Stimulated activated naive CD8-positive, alpha-beta T cell treated with anti-CD3 and anti-CD28 coated beads, Interleukin-15, Interleukin-2, amounts not matched to agents 100 U/mL and 50 U/mL, for 24 hours (primary cell): Measurements from ENCODE around the gene PHLPP2.
"Not testable (repeated sequence)": the region's sequence is repeated elsewhere in the genome, so short reads cannot be mapped to it uniquely, and the experiment has no call there.

Experiments used
- ATAC-seq: fragments of 150-1000 bp; cut with Tn5 transposase; one replicate; pipeline ENCODE4 v1.10.0; 2021
- DNase-seq: peaks from one replicate; pipeline ENCODE4 v3.0.0; 2021

The PHLPP2 gene

DNA sequence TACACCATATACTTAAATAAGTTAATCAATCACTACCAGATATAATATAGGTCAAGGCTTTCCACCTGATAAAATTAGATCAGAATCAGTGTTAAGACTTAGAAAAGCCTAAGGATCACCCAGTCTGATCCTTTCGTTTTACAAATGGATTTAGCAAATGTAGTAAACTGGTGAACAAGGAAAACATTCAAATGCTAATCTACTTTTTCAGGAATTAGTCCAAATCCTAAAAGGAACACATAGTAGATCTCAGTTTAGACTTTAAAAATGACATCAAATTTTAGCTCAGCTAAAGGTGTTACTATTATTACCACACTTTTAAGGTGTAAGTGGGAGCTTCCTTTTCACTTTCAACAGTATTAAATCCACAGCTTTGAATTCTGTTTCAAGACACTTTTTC, 12.0 kb downstream of the PHLPP2 start:
- DNase-seq, result no peak
- no peak for ATAC-seq

GRCh38 chr16:71711789-71712188, 12.7 kb downstream of the PHLPP2 start:
- DNase-seq (no peak), ATAC-seq (no peak)

DNA sequence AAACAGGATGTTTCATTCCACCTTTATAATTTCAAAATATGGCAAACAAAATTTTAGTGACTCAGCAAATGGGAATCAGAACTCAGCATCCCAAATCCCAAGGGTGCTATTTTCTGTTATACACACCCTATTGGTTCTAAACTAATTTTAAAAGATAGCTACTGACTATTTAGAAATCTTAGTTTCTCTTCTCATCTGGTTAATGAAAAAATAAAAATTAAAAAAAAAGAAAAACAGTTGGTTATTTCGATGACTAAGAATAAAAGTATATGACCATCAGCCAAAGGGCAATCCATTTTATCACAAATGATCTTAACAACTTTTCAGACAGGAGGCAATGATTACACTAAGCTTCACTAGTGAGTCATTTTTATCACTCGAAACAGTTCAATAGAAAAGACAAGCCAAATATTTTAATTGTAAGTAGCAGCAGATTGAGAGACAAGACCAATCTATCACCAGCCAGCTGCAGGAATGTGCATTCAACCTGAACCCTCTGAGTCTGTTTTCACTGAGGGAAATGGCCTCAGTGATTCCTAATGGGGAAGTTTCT, 15.2 kb downstream of the PHLPP2 start:
- no peak for ATAC-seq
- DNase-seq, result no peak

DNA sequence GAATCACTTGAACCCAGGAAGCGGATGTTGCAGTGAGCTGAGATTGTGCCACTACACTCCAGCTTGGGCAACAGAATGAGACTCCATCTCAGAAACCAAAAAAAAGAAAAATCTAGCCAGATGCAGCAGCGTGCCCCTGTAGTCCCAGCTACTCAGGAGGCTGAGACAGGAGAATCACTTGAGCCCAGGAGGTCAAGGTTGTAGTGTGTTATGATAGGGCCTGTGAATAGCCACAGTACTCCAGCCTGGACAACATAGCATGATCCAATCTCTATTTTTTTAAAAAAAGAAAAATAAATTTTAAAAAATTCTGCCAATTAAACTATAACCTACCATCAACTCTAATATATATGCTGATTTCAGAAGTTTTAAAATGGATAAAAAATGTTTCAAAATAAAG, 15.8 kb downstream of the PHLPP2 start:
- ATAC-seq (no peak), DNase-seq (no peak)

- no peak for DNase-seq
- no peak for ATAC-seq
These were observed 17.3 kb downstream of the PHLPP2 start for GRCh38 chr16:71707199-71707598.

DNA sequence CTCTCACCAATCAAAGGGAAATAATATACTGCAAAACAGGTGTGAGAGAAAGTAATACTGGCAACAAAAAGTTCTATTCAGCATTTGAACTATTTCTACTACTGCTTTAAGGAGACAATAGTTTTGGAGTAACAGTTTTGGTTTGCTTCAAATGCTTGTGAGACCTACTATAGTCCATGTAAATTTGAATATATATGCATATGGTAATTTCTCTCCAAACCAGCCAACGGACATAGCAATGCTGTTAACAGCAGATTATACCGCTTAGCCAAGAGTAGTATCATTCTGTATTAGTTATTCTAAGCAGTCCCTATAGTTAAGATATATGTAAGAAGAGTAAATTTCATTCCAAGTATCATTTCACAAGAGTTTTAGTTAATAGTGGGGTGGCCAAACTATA, 18.5 kb downstream of the PHLPP2 start:
- no peak for ATAC-seq
- DNase-seq, result no peak

GRCh38 chr16:71703333-71703732, 21.2 kb downstream of the PHLPP2 start:
- ATAC-seq (no peak), DNase-seq (no peak)

DNA sequence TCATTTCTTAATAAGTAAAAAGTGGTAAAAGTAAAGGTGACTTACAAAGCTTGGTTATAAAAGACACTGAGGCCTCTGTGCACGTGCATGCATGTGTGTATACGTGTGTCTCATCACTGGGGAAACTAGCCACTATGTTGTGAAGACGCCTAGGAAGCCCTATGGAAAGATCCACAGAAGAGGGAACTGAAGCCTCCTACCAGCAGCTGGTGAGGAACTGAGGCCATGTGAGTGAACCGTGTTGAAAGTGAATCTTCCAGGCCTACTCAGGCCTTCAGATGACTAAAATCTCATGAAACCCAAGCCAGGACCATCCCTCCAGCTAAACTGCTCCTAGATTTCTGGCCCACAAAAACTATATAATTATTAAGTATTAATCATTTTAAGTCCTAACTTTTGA, 23.7 kb downstream of the PHLPP2 start:
- DNase-seq (no peak), ATAC-seq (no peak)

- ATAC-seq, result no peak
- no peak for DNase-seq
These were observed 26.0 kb downstream of the PHLPP2 start for GRCh38 chr16:71698491-71698890.

GRCh38 chr16:71693164-71693563, 31.3 kb downstream of the PHLPP2 start:
- DNase-seq (no peak), ATAC-seq (no peak)

DNA sequence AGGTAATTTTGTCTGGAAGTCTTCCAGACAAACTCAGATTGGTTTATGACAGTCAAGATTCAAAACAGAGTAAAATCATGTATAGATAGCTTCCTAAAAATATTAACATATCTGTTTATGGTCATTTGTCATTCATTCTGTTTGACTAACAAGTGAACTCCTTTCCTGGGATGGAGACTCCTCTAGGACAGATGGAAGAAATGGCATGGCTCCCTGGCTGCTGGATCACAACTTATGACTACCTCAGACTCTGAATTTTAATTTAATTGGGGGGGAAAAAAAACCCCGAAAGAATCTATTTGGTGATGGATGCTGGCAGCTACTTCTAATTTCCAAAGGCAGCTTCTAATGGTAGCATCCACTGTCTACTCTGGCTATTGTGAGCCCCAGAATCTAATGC, 34.6 kb downstream of the PHLPP2 start:
- ATAC-seq, result no peak
- no peak for DNase-seq

DNA sequence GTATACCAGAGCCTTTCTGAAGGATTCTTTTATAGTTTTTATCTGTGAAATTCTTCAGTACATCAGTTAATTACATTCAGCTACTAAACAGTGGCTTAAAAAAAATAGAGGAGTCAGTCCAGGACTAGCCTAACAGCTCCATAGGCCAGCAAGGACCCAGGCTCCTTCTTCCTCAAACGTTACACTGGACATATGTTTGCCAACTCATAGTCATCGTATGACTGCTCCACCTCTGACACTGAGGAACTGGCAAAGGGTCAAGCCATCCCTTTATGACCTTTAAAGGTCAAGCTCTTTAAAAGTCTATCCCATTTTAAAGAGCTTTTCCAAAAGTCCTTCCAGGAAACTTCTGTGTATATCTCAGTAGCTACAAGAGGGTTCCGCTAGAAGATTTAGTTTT, 36.6 kb downstream of the PHLPP2 start:
- DNase-seq (no peak), ATAC-seq (no peak)

- ATAC-seq, DNase-seq: not testable (repeated sequence)
These were observed 40.2 kb downstream of the PHLPP2 start for GRCh38 chr16:71684280-71684679.

GRCh38 chr16:71681360-71681759, 43.1 kb downstream of the PHLPP2 start:
- no peak for DNase-seq
- ATAC-seq, result no peak

DNA sequence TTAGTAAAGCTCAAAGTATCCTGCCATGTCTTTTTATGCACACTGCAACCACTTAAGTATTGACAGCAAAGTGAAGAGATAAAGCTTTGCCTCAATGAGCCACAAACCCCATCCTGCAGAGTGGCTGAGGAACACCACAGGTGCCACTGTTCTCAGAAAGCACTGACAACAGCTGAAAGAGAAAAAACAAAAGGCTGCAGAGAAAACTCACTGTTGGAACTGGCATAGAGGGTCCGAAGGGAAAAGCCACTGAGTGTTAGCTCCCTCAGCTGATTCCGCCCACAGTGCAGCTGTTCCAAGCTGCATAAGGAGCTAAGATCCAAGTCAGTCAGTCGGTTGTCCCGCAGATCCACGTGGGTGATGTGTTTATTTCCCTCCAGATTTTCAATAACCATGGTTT, 48.3 kb downstream of the PHLPP2 start:
- ATAC-seq (no peak), DNase-seq (no peak)

GRCh38 chr16:71675380-71675779, 49.1 kb downstream of the PHLPP2 start:
- DNase-seq (no peak), ATAC-seq (no peak)

GRCh38 chr16:71674229-71674628, 50.3 kb downstream of the PHLPP2 start:
- ATAC-seq (no peak), DNase-seq (no peak)

GRCh38 chr16:71673582-71673973, 50.9 kb downstream of the PHLPP2 start:
- DNase-seq (no peak), ATAC-seq (no peak)

DNA sequence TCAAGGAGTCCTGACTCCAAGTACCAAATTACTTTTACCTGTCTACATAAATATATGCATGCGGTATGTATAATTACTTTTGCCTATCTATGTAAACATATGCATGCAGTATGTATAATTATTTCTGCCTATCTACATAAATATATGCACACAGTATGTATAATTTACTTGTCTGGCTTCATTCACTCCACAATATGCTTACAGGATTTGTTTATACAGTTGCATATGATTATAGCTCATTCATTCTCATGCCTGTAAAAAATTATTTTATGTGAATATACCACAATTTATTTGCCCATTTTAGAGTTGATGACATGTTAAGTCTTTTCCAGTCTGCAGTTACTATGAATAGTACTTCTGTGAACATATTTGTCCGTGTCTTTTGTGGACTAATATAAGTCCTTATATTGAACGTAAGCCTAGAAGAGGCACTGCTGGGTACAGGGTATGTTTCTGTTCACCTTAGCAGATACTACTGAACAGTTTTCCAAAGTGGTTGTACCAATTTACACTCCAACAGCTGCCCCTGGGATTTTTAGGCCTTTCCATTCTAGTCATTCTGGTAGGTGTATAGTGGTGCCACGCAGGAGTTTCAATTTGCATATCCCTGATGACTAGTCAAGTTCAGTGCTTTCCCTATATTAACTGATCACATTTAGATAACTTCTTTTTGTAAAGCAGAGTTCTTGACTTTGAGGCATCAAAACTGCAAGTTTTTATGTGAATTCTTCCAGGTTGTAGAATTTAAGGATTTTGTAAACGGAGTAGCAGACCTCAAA, 51.5 kb downstream of the PHLPP2 start:
- ATAC-seq, result peak; percentile 40

DNA sequence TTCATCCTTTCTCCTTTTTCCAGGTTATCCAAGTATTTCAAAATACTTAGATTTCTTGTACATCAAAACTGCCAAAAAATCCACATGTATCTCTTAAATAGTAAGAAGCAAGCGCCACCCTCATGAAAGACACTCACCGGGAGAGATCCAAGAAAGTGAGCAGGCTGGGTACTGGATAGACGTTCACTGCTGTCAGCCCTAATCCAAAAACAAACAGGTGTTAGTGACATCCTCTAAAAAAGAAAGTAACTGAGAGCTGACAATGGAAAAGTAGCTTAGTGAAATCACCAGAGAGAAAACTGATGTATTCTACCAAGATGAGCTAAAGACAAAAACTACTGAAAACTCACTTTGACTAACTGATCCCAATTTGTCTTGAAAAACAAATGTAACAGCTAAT, 52.4 kb downstream of the PHLPP2 start:
- DNase-seq (no peak), ATAC-seq (no peak)

More for the DNA sequence above, 51.5 kb downstream of the PHLPP2 start:
- DNase-seq, result no peak

DNA sequence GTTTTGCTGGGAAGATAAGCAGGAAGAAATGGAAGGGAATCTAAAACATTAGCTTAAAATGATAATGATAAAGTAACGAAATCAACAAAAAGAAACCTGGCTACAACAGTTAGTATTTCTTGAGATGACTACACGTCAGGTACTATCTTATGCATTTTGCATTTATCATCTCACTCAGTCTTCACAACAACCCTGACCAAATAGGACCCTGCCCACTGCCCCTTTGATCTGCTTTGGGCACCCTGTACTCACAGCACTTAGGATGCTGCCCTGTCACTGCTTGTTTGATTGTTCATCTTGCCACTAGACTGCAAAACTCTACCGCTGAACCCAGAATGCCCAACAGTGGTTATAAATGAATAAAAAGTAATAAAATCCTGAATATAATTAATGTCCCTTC, 53.3 kb downstream of the PHLPP2 start:
- no peak for DNase-seq
- no peak for ATAC-seq

DNA sequence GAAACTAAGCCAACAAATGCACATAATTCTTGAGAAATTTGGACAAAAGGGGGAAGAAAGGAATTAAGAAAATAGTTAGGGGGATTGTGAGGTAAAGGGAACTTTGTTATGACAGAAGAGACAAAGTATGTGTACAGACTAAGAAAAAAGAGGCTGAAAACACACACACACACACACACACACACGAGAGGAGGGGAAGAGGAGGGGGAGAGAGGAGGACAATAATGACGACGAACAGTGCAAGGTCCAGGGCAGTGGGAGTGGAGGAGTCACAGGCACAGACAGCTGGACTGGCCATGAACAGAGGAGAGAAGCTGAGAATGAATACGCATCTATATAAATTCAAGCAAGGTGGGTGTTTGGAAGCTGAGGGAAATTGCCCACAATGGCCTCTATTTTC, 54.0 kb downstream of the PHLPP2 start:
- DNase-seq (no peak), ATAC-seq (no peak)

DNA sequence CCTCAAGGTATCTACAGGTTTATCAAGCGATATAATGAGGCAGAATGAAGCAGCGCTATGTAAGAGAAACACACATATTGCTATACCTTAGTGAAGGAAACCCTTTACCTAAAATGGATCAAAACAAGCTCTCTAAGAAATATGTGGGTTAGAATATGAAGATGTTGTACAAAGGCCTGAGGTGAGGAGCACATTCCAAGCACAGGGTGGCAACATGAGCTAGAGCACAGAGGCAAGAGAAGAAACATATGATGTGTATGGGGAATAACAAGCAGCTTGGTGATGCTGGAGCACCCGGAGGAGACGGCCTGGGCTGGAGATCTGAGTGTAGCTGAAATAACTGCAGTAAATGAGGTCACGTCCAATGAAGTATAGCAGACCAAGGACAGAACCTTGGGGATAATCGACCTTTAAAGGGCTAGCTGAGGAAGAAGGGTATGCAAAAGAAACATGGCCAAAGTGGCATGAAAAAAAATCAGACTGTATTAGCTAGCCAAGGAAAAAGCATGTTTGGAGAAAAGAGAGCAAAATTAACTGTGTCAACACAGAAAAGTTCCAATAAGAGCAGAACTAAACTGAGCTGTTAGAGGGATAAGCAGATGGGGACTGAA, 54.5 kb downstream of the PHLPP2 start:
- DNase-seq, result no peak
- no peak for ATAC-seq
